ENCODE results near the gene PPT2.

PPT2 gene, protein sequence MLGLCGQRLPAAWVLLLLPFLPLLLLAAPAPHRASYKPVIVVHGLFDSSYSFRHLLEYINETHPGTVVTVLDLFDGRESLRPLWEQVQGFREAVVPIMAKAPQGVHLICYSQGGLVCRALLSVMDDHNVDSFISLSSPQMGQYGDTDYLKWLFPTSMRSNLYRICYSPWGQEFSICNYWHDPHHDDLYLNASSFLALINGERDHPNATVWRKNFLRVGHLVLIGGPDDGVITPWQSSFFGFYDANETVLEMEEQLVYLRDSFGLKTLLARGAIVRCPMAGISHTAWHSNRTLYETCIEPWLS

DNA sequence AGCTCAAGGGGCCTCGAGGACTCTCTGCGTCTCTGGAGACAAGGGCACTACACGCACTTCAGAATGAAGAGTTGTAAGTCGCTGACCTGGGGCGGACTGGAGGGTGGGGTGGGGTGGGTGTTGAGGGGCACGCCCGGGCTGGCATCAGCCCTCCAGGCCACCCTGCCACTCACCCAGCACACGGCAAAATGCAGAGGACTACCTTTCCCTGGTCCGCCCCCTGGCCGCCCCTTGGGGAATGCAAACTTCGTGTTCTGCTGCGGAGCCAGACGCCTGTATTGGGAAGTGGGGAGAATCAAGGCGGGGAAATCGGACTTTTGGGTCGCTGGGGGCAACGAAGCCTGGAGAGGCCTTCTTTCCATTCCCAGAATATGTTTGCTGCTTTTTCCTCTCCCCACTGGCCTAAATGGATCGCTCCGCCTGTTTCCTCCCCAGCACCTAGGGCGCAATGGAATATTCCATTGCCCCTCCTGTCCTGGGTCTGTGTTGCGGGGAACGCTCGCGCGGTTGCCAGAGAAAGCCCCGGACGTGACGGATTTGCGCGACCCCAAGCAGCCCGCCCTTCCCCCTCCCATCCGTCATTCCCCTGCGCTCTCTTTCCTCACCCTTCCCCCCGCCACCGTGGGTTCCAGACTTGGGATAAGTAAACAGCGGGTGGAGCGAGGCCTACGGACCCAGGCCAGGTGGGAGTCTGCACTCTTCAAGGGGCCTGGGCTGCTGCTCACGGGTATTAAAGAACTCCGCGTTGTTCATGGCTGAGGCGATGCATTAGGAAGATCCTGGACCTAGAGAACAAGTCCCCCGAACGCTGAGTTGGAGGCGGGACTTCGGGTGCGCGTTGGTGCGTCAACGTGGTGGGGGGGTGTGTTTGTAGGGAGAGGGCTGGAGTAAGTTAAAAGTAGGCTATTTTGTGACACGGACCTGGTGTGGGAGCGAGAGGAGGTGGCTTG, at the start of gene PPT2:
Gene PPT2 (plus strand): TSS at position 578 of the 950 bp plus-strand sequence. CDS start 454 bp downstream, outside the sequence.
- peak; percentile 86 for DNase-seq

DNA sequence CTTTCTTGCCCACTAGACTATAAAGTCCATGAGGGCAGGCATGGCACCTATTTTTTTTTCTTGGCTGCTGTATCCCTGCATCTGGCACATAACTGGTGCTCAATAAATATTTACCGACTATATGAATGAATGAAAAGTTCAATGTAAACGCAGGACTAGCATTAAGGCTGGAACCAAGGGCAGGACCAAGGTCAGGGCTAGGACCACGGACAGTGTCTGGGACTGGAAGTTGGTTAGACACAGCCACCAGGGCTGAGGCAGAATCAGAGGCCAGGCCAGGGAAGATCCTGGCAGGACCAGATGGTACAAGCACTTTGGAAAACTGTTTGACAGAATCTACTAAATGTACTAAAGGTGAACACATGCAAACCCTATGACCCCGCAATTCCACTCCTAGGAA, 48.5 kb upstream of the PPT2 start:
- DNase-seq: no peak

DNA sequence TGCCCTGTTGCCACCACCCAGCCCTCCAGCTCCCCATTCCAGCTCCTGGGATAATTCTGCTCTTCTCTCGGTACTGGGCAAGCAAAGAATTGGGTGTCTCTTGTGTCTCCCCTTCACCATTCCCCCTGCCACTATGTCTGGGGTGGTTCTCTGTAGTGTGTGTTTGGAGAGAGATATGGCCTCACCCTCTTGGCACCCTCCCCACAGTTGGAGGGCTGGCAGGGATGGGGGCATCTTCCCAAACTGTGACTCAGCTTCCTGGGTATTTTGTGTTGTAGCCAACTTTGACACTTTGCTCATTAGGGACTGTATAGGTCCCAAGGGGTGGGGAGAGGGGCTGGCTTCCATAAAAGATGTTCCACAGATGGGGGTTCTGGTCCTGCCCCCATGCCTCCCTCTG, 46.5 kb upstream of the PPT2 start:
- DNase-seq: no peak

DNA sequence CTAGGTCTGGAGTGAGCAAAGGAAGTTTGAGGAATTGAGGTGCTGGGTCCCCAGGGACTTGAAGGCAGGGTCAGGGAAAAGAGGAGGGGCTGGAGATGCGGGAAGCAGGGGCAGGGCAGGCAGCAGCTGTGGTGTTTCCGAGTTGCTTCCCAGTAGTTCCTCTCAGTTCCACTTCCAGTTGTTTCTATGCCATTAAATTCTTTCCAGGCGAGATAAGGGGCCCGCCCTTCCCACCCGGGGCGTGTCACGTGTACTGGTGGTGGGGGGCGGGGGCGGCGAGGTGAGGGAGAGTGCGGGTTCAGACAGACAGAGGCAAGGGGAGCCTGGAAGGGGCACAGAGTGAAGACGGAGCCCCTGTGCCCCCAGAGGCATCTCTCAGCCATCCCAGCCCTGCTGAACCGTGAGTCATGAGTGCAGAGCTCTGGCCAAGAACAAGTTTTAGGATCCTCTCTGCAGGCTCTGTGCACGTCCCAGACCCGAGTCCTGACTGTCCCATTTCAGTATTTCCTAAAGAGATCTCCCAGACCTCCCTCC, 45.8 kb upstream of the PPT2 start:
- no peak for DNase-seq

DNA sequence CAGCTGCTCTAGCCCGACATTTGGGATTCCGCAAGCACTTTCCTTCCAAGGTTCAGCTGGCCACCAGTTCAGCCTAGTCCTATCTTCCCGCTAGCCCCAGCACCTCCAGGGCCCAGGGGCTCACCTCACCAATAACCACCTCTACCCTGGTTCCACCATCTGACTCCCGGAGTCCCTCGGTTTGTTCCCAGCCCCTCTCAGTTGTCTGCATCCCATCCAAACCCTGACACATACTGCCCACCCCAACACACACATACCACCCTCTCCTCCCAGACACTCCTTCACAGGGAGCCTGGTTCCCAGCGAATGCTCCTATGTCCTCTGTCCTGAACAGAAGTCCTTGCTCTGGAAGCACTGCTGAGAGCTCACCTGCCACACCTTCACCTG, 45.2 kb upstream of the PPT2 start:
- no peak for DNase-seq

DNA sequence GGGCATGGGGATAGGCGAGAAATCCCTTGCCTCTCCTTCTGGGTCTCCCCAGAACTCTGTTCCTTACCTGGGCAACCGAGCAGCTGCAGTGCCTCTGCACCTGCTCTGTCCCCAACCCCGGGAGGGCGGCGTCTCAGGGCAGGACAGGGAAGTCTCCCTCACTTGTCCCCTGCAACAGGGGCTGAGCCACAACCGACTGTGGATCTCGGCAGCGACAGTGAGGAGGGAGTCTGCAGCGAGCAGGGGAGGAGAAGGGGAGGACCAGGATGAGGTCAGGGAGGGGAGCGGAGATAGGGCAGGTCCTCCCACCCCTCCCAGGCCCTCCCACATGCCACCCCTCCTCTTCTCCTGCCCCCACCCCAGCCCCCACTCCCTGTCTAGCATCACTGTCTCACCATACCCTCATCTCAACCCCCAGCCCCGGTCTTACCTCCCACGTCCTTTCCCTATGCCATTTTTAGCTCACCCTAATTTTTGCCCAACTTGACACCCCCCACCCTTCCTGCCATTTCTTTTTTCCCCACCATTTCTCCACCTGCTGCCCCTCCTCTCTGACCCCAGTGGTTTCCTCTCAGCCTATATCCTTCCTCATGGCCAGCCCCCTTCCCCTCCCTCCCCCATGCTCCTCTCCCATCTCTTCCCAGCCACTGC, 44.7 kb upstream of the PPT2 start, which contains the start of gene TNXB:
Gene TNXB (minus strand): TSS at position 225 of the 651 bp plus-strand sequence. CDS start 11,140 bp downstream, outside the sequence.
- no peak for DNase-seq

DNA sequence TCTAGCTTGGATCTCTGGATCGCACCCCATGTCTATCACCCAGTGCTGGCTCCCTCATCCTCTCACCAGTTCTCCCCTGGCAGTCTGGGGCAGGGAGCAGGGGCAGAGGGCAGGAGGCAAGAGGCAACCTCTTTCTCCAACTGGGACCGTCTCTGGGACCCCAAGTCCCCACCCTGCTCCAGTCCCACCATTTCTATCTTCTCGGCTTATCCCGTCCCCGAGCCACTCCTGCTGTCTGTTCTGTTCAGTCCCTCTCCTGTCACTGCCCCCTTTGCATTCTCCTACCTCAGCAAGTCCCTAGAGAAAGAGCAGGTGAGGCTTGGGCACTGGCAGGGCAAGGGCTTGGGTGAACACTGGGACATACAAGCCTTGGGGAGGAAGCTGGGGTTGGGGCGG, 44.2 kb upstream of the PPT2 start:
- no peak for DNase-seq

DNA sequence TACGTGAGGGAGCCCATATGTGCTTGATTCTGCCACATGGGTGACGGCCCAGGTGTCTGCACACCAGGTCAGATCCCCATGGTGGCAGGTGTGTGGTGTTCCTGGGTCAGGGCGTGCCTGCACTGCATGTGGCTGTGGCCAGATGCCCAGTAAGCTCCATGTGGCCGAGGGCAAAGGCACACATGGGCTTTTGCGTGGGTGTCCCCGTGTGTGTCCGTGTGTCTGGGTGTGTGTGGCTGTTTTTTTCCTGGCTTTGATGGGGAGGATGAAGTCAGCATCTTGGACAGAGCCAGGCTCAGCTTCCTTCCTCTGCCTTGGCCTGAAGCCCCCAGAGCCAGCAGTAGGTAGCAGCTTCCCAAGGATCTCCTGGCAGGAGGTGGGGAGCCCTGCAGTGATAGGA, 43.3 kb upstream of the PPT2 start:
- no peak for DNase-seq

DNA sequence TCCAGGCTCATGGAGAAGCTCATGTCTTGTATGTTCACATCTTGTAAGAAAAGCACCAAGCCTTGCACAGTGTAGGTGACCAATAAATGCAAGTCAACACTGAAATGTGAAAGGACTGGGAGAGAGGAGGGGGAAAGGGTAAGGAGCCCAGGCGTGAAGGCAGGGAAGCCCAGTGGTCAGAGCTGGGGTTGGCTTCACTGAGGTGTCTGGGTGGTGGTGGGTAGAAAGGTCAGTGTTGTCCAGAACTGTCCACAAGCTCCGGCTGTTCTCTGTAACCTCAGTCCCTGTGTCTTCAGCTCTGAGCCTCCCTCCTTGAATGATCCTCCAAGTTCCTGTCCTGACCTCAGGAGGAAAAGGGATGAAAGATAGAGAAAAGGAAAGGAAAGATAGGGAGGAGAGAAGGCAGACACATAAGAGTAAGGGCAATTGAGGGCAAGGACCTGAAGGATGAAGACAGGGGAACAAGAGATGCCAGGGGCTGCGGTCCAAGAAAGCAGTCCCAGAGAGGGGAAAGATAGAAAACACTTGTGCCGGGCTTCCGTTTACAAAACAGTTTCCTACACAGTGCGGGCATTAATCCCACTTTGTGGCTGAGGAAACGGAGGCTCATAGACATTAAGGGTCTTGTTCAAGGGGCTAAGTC, 42.4 kb upstream of the PPT2 start:
- no peak for DNase-seq

DNA sequence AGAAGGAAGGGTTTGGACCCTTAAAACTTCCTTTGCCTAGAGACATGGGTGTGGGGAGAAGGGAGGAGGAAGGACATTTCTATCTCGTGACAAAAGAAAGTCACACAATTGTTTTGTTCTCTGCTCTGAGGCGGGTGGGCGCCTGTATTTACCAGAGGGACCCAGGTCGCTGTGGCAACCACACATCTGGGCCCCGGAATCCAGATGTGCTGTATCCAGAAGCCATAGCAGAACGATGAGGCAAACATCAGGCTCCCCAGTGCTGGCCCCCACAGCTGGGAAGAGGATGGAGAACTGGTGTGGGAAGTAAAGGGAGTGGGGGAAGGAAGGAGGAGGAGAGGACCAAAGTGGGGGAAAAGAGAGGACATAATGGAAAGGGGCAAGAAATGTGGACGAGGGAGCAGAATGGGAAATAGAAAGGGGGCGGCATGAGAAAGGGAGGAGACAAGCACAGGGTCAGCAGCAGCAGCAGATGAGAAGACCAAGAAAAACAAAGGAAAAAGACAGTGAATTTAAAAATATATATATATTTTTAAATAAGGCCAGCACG, 41.4 kb upstream of the PPT2 start:
- no peak for DNase-seq

DNA sequence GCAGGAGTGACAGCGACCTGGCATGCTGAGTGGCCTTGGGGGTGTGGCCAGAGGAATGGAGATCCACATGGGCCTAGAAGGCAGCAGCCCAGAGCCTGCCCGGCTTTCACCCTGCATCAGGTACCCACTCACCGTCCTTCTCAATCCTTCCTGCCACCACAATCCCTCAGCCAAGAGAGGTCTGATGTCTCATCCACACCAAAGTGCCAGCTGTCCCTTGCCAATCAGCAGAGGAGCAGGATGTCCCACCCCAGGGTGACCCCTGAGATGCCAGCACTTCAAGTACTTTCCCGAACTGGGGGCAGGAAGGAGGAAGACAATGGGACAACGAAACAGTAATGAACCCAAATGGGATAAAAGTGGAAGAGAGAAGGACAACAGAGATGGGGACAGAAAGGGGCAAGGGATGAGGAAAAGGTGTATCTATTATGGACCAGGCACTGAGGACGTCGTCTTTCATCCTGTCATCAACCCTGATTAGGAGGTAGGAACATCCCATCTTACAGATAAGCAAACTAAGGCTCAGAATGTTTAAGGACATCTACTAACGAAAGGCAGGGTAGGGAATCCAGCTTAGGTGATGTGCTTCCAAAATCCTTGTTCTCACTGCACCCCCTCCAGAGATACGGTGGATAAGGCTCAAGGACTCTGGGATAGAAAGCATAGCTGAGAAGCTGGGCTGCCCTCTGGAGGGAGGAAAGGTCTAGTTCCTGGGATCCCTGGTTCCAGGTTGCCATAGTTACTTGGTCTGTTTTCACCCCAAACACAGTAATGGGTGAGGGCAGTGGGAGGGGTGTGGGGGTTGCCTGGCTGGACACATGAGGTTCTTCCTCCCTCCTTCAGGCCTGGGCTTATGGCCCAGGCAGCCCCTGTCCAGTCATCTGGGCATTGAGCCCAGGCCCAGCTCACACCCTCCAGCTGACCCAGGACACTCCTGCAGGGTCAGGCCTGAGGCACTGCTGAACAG, 40.3 kb upstream of the PPT2 start:
- no peak for DNase-seq

DNA sequence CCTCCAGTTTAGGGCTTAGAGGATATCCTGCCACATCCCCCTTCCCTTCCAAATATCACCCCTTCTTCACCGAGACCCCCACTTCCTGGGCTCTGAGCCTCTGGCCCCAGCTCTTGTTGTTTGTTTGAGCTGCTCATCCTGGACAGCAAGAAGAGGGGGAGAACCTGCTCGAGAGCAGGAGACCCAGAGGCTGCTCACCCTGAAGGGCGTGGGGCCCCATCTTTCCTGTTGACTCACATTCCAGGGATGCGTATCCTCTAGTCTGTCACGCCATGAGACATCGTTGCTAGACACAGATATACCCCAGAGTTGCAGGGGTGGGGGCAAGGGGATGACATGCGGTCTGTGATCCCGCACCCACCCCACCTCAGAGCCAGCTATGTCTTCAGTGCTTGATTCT, 39.1 kb upstream of the PPT2 start:
- no peak for DNase-seq

DNA sequence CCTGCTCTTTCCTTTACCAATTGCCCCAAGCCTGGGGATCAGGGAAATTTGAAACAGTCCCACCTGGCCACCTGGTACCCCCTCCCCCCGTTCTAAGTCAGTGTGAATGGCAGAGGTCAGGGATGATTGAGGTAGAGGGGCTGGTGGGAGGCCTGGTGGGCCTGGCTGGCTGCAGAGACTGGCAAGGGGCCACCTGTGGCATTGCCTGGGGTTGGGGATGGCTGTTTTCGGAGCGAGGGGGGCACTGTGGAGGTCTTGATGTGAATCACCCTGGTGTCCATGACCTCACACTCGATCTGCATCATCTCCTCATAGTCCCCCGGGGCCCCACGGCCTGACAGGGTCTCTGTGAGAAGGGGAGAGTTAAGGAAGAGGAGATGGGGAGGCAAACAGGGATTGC, 38.3 kb upstream of the PPT2 start:
- no peak for DNase-seq

DNA sequence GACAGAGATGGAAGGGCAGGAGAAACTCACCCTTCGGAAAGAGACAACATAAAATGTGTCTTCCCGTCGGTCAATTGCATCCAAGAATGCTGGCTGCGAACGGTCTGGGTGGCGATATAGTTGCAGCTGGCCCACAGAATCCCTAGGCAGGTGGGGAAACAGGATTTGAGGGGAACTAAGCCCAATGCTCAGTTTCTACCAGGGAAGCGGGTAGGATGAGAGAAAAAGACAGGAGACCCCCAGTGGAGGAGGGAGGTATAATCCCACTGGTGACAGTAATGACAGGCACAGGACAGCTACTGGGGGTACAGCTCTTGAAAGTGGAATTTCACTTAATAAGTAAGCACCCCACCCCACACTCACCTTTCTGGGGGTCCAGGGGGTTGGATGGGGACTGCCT, 37.3 kb upstream of the PPT2 start:
- DNase-seq: no peak

DNA sequence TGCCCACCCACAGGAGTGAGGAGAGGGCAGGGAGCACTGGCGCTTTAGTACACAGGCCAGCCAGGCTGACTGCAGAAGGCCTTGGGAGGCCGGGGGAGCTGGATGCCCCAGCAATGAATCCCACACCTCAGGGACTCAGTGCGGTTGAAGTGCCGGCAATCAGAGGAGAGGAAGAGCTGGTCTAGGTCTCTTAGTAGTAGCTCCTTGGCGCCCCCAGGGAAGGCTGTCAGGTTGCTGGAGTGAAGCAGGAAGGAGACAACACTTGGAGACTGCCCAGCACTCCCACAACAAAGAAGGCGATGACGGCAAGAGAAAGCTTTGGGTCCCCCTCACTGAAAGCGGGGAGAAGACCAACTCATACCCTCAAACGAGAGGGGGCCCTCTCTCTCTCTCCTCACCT, 36.5 kb upstream of the PPT2 start:
- no peak for DNase-seq

DNA sequence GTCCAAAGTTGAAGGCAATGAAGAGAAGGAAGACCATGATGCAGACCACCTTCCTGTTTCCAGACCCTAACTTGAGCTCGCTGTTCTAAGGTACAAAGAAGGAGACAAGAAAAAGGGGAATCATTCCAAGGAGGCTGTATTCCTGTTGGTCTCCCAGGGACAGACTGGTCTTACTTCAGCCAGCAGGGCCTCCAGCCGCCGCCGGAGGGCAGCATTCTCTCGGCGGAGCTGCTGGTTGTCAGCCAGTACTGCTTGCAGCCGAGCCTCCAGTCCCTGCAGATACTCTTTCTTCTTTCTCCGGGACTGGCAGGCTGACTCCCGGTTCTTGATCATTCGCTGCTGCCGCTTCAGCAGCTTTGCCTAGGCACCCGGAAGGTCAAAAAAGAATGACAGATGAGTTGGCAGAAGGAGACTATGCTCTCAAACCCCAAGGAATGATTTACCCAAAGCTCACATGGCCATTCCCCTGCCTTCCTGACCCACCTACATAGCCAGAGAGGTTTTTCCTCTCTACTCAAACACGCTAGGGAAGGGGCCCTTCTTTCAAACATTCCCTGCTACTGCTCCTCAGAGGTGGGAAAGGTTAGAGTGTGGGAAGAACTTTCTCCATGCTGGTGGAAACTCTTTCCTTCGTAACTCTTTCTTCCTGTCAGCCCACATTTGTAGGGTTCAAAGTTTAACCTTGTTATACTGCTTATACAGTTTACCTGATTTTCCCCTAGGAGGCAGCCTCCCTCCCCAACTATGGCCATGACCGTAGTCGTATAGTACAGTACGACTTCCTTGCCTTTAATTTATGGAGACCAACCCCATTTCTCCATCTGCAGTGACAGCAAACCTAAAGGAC, 34.9 kb upstream of the PPT2 start:
- DNase-seq: peak; percentile 80

DNA sequence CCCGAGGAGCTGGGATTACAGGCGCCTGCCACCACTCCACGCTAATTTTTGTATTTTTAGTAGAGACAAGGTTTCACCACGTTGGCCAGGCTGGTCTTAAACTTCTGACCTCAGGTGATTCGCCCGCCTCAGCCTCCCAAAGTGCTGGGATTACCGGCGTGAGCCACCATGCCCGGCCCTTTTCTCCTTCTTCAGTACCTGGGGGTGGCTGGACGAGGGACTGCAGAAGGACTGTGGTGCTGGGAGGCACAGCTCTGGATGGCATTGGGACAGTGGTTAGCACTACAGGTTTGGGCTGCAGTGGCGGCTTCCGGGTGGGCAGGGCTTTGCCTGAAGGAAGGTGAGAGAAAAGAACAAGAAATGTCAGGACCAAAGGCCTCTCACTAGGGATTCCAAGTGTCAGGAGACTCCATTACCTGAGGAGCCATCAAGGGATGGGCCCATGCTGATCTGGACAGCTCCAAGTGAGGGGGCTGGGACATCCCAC, 33.3 kb upstream of the PPT2 start:
- no peak for DNase-seq

DNA sequence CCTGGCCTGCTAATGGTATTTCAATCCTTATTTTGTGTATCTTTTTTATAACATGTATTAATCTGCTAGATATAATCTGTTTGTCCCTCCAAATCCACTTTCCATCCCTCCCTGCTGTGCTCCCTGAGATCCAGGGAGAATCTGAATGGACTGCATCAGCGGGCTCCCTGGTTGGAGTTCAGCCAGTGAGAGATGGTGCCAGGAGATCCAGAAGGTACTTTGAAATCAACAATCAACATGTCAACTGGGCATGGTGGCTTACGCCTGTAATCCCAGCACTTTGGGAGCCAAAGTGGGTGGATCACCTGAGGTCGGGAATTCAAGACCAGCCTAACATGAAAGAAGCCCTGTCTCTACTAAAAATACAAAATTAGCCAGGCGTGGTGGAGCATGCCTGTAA, 30.3 kb upstream of the PPT2 start:
- DNase-seq: no peak

DNA sequence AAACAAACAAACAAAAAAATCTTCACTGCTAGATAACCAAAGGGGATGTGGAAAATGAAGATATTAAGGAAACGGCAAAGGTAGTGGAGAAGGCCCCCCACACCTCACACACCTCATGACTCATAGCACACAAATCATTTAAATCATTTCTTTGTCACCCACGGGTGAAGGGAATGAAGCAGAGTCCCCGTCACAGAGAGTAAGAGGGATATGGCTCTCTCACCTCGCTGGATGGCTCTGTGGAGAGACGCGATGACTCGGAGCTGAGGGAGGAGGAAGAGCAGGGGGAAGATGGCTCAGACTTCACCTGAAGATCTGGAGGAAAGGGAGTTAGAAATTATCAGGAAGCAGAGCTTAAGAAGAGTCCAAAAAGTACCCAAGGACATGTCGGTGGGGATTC, 27.1 kb upstream of the PPT2 start:
- no peak for DNase-seq

DNA sequence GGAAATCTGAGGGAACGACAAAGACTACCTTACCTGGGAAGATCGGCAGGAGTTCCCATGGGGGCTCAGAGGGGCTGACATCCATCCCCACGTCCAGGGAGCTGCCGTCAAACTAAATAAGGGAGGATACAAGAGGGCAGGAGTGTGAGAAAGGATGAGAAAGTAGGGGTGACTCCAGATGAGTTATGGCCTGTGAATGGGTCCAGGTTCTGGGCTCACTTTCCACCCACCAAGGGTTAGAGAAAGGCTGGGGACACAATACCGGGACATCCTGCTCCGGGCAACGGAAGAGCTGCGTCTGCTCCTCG, 26.6 kb upstream of the PPT2 start:
- DNase-seq: no peak
